Measurements from ENCODE around the gene XRCC4.

The XRCC4 gene

DNA sequence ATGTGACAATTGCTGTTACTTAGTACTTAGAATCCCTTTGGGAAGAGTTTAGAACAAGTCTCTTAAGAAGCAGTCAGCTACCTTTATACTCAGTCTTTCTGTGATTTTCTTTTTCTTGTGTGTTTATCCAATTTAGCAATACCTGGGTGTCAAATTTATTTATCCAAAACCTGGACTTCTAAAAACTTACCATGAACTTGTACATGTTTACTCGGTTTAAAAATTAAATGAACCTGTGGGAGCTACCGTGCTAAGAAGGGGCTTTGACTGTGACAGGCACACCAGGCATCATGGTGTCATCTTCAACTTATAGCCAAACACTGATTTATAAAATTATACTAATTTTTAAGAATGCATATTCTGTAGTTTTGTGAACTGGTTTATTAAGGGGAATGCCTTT is 96.5 kb downstream of the XRCC4 start:
- no peak overlapping the region for H3K27ac ChIP-seq (ENCODE audit: low read depth, low read length)
- no peak overlapping the region for H2BK5ac ChIP-seq (ENCODE audit: low read length)
- DNase-seq = no peak
- no peak overlapping the region for H2AK5ac ChIP-seq (ENCODE audit: low read length)
- no peak overlapping the region for H3K4me3 ChIP-seq (ENCODE audit: low read length)
- H3K79me1 ChIP-seq (ENCODE audit: low read length) = no peaks in the 10 kb centered on the region
- no peak overlapping the region for H3K4me2 ChIP-seq (ENCODE audit: low read length)
- H3K36me3 ChIP-seq (ENCODE audit: control insufficient read depth, insufficient read depth, low read length) = no peaks in the 10 kb centered on the region
- H3K9ac ChIP-seq (ENCODE audit: low read length) = no peak overlapping the region
- H3K27me3 ChIP-seq (ENCODE audit: insufficient read depth, low read length, poor library complexity) = no peaks in the 10 kb centered on the region
- no peak overlapping the region for H3K18ac ChIP-seq (ENCODE audit: low read length)
- H3K23ac ChIP-seq (ENCODE audit: low read length) = no peak overlapping the region
- no peak overlapping the region for H3K4ac ChIP-seq (ENCODE audit: low read depth, low read length)
- H2BK15ac ChIP-seq (replicated peaks; ENCODE audit: low read depth) = no peak overlapping the region
- no CpG with 5 or more reads among the region's 2 CpGs for WGBS (ENCODE audit: extremely low coverage, insufficient coverage, low lambda C conversion rate)
- no peak overlapping the region for H3K56ac ChIP-seq (ENCODE audit: low read length)
- no peaks in the 10 kb centered on the region for H3K79me2 ChIP-seq (ENCODE audit: control insufficient read depth, insufficient read depth, low read length)
- no peak overlapping the region for H4K8ac ChIP-seq (ENCODE audit: low read depth, low read length)
- H4K5ac ChIP-seq (ENCODE audit: low read length) = no peak overlapping the region
- peaks cover 2% of the 10 kb centered on the region for H3K4me1 ChIP-seq (ENCODE audit: control insufficient read depth, low read depth, low read length)
- no peak overlapping the region for H2BK120ac ChIP-seq (ENCODE audit: low read depth, low read length)

DNA sequence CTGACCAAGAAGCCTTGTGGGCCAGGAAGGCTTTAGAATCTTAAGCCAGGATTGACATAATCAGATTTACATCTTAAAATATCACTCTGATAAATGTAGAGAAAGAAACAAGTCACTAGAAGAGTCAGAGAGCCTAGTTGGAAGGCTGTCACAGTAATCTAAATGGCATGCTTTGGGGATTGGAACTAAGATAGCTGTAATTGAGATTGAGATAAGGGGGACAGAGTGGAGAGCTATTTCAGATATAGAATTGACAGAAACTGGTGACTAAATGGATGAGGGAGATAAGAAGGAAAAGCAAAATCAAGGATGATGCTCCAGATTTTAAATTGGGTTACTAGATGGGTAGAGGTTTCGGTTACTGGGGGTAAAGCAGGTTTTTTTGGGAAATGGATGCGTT is 100.5 kb downstream of the XRCC4 start:
- Histone ChIP-seq H3K27ac (ENCODE audit: low read depth, low read length) (no peak overlapping the region), H2BK15ac (replicated peaks; ENCODE audit: low read depth) (no peak overlapping the region), H4K8ac (ENCODE audit: low read depth, low read length) (no peak overlapping the region), H3K4me1 (ENCODE audit: control insufficient read depth, low read depth, low read length) (peaks cover 2% of the 10 kb centered on the region), H3K79me2 (ENCODE audit: control insufficient read depth, insufficient read depth, low read length) (no peaks in the 10 kb centered on the region), H2BK120ac (ENCODE audit: low read depth, low read length) (no peak overlapping the region), H3K4me3 (ENCODE audit: low read length) (no peak overlapping the region), H3K79me1 (ENCODE audit: low read length) (no peaks in the 10 kb centered on the region), H4K5ac (ENCODE audit: low read length) (no peak overlapping the region), H3K36me3 (ENCODE audit: control insufficient read depth, insufficient read depth, low read length) (no peaks in the 10 kb centered on the region), H3K27me3 (ENCODE audit: insufficient read depth, low read length, poor library complexity) (no peaks in the 10 kb centered on the region), H3K4me2 (ENCODE audit: low read length) (no peak overlapping the region), H2AK5ac (ENCODE audit: low read length) (no peak overlapping the region), H3K9ac (ENCODE audit: low read length) (no peak overlapping the region), H2BK5ac (ENCODE audit: low read length) (no peak overlapping the region), H3K23ac (ENCODE audit: low read length) (no peak overlapping the region), H3K4ac (ENCODE audit: low read depth, low read length) (no peak overlapping the region), H3K56ac (ENCODE audit: low read length) (no peak overlapping the region), H3K18ac (ENCODE audit: low read length) (no peak overlapping the region)
- WGBS (ENCODE audit: extremely low coverage, insufficient coverage, low lambda C conversion rate) = 100% methylated on average over 2 of the region's 2 CpGs
- peak; percentile 86 for DNase-seq

DNA sequence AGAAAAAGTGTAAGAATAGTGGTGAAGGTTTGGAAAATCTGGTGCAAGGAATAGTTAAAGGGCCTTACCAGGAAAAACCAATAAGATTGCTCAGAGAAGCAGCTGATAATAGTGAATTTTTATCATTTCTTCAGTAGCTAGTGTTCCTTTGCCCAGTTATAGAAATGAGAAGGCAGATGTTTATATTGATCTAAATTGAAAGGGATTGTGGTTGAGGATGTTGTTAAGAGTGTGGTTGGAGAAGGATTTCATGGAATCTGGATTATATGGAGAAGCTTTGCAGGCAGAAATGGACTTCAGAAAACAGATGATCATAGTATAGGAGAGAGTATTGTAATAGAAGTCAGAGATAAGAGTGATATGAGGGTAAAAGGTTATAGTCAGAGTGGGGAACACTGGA is 102.6 kb downstream of the XRCC4 start:
- peaks cover 2% of the 10 kb centered on the region for H3K4me1 ChIP-seq (ENCODE audit: control insufficient read depth, low read depth, low read length)
- H3K79me1 ChIP-seq (ENCODE audit: low read length) = no peaks in the 10 kb centered on the region
- no peak overlapping the region for H3K23ac ChIP-seq (ENCODE audit: low read length)
- no peak overlapping the region for H2BK120ac ChIP-seq (ENCODE audit: low read depth, low read length)
- H3K4me2 ChIP-seq (ENCODE audit: low read length) = no peak overlapping the region
- H3K27ac ChIP-seq (ENCODE audit: low read depth, low read length) = no peak overlapping the region
- no peak overlapping the region for H2BK15ac ChIP-seq (replicated peaks; ENCODE audit: low read depth)
- no peak overlapping the region for H2BK5ac ChIP-seq (ENCODE audit: low read length)
- H3K9ac ChIP-seq (ENCODE audit: low read length) = no peak overlapping the region
- no peak overlapping the region for H3K18ac ChIP-seq (ENCODE audit: low read length)
- no peak overlapping the region for H2AK5ac ChIP-seq (ENCODE audit: low read length)
- no peaks in the 10 kb centered on the region for H3K79me2 ChIP-seq (ENCODE audit: control insufficient read depth, insufficient read depth, low read length)
- no peak overlapping the region for H3K4me3 ChIP-seq (ENCODE audit: low read length)
- no peak overlapping the region for H4K8ac ChIP-seq (ENCODE audit: low read depth, low read length)
- no peak overlapping the region for H3K56ac ChIP-seq (ENCODE audit: low read length)
- no peak overlapping the region for H3K4ac ChIP-seq (ENCODE audit: low read depth, low read length)
- DNase-seq = no peak
- H3K36me3 ChIP-seq (ENCODE audit: control insufficient read depth, insufficient read depth, low read length) = no peaks in the 10 kb centered on the region
- no peak overlapping the region for H4K5ac ChIP-seq (ENCODE audit: low read length)
- no peaks in the 10 kb centered on the region for H3K27me3 ChIP-seq (ENCODE audit: insufficient read depth, low read length, poor library complexity)

DNA sequence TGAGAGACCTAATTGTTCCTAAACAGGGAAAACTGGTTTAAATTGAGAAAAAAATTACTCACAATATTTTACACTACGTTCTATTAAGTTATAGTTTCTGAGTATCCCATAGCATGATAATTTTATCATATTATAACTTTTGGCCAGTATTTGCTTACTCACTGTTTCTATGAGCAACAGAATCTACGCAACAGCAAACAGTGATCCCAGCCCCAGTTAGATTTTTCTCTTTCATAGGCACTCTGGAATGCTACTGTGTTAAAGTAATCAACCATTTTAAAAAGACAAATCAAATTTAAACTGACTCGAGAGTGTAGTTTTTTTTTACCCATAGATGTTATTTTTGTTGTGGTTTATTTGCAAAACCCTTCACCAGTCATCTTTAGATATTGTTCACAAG is 107.2 kb downstream of the XRCC4 start:
- no peak overlapping the region for H2AK5ac ChIP-seq (ENCODE audit: low read length)
- no peak overlapping the region for H2BK15ac ChIP-seq (replicated peaks; ENCODE audit: low read depth)
- WGBS (ENCODE audit: extremely low coverage, insufficient coverage, low lambda C conversion rate) = no CpG with 5 or more reads among the region's 3 CpGs
- no peak overlapping the region for H3K4me2 ChIP-seq (ENCODE audit: low read length)
- H2BK120ac ChIP-seq (ENCODE audit: low read depth, low read length) = no peak overlapping the region
- H3K9ac ChIP-seq (ENCODE audit: low read length) = no peak overlapping the region
- H4K8ac ChIP-seq (ENCODE audit: low read depth, low read length) = no peak overlapping the region
- no peaks in the 10 kb centered on the region for H3K27me3 ChIP-seq (ENCODE audit: insufficient read depth, low read length, poor library complexity)
- no peak overlapping the region for H3K4ac ChIP-seq (ENCODE audit: low read depth, low read length)
- DNase-seq = no peak
- H3K79me2 ChIP-seq (ENCODE audit: control insufficient read depth, insufficient read depth, low read length) = no peaks in the 10 kb centered on the region
- H3K23ac ChIP-seq (ENCODE audit: low read length) = no peak overlapping the region
- H3K18ac ChIP-seq (ENCODE audit: low read length) = no peak overlapping the region
- H3K36me3 ChIP-seq (ENCODE audit: control insufficient read depth, insufficient read depth, low read length) = no peaks in the 10 kb centered on the region
- H3K27ac ChIP-seq (ENCODE audit: low read depth, low read length) = no peak overlapping the region
- no peak overlapping the region for H3K56ac ChIP-seq (ENCODE audit: low read length)
- H3K4me3 ChIP-seq (ENCODE audit: low read length) = no peak overlapping the region
- no peaks in the 10 kb centered on the region for H3K79me1 ChIP-seq (ENCODE audit: low read length)
- H3K4me1 ChIP-seq (ENCODE audit: control insufficient read depth, low read depth, low read length) = no peaks in the 10 kb centered on the region
- no peak overlapping the region for H2BK5ac ChIP-seq (ENCODE audit: low read length)
- no peak overlapping the region for H4K5ac ChIP-seq (ENCODE audit: low read length)

DNA sequence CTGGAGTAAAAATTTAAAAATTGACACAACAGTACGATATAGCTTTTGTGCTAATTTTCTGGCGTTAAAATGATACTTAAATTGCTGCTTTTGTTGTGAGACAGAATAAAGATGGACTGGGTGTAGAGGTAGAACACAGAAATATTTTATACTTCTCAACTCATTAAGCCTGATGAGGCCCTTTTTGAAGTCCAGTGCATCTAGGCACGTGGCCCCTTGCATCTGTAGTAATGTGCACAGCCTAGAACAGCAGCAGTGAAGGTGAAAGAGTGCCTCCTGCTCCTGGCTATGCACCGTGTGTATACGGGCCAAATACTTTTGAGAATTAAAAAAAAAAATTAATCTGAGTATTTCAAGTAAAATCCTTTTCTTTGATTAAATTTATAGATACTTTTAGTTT is 115.6 kb downstream of the XRCC4 start:
- H3K4me3 ChIP-seq (ENCODE audit: low read length) = no peak overlapping the region
- no peak for DNase-seq
- no peaks in the 10 kb centered on the region for H3K36me3 ChIP-seq (ENCODE audit: control insufficient read depth, insufficient read depth, low read length)
- no peak overlapping the region for H3K56ac ChIP-seq (ENCODE audit: low read length)
- H3K79me2 ChIP-seq (ENCODE audit: control insufficient read depth, insufficient read depth, low read length) = no peaks in the 10 kb centered on the region
- H3K27ac ChIP-seq (ENCODE audit: low read depth, low read length) = no peak overlapping the region
- no peak overlapping the region for H4K5ac ChIP-seq (ENCODE audit: low read length)
- no peak overlapping the region for H3K18ac ChIP-seq (ENCODE audit: low read length)
- WGBS (ENCODE audit: extremely low coverage, insufficient coverage, low lambda C conversion rate) = no CpG with 5 or more reads among the region's 5 CpGs
- H2BK5ac ChIP-seq (ENCODE audit: low read length) = no peak overlapping the region
- H2BK120ac ChIP-seq (ENCODE audit: low read depth, low read length) = no peak overlapping the region
- no peak overlapping the region for H3K9ac ChIP-seq (ENCODE audit: low read length)
- no peak overlapping the region for H4K8ac ChIP-seq (ENCODE audit: low read depth, low read length)
- H3K79me1 ChIP-seq (ENCODE audit: low read length) = no peaks in the 10 kb centered on the region
- H3K23ac ChIP-seq (ENCODE audit: low read length) = no peak overlapping the region
- no peaks in the 10 kb centered on the region for H3K27me3 ChIP-seq (ENCODE audit: insufficient read depth, low read length, poor library complexity)
- no peak overlapping the region for H3K4me2 ChIP-seq (ENCODE audit: low read length)
- no peak overlapping the region for H2AK5ac ChIP-seq (ENCODE audit: low read length)
- no peak overlapping the region for H2BK15ac ChIP-seq (replicated peaks; ENCODE audit: low read depth)
- no peaks in the 10 kb centered on the region for H3K4me1 ChIP-seq (ENCODE audit: control insufficient read depth, low read depth, low read length)
- no peak overlapping the region for H3K4ac ChIP-seq (ENCODE audit: low read depth, low read length)

DNA sequence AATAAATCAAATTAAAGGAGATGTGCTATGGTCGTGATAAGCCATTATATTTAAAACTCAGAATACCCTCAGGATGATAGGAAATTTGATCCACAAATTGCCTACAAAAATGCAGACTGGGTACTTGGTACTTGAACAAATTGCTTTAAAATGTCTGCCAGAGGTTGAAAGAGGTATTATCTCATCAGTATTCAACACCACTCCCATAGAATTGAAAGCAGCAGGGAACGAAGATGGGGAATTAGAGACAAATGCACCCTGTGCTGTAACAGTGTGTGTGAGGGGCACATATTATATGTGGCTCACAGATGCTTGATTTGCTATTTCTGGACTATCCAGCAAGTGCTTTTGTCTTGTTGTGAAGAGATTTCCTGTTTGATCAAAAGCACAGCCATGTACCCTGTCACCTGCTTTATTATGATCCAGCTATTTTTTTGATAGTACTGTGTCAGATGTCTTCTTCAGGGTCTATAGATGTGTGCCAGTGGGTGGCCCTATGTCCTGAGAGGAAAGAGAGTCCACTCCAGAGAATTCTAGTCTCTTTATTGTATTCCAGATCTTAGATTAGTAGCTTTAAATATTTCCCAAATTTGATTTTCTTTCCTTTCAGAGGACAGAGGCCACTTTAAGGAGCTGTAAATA is 120.1 kb downstream of the XRCC4 start:
- H2BK15ac ChIP-seq (replicated peaks; ENCODE audit: low read depth) = no peak overlapping the region
- no peak overlapping the region for H2AK5ac ChIP-seq (ENCODE audit: low read length)
- H3K27ac ChIP-seq (ENCODE audit: low read depth, low read length) = no peak overlapping the region

More for the DNA sequence above, 120.1 kb downstream of the XRCC4 start:
- no peak overlapping the region for H3K4me3 ChIP-seq (ENCODE audit: low read length)
- H3K9ac ChIP-seq (ENCODE audit: low read length) = no peak overlapping the region
- H3K4me2 ChIP-seq (ENCODE audit: low read length) = no peak overlapping the region
- no peak overlapping the region for H2BK120ac ChIP-seq (ENCODE audit: low read depth, low read length)
- H3K18ac ChIP-seq (ENCODE audit: low read length) = no peak overlapping the region
- no peak overlapping the region for H3K4ac ChIP-seq (ENCODE audit: low read depth, low read length)
- no peak overlapping the region for H4K8ac ChIP-seq (ENCODE audit: low read depth, low read length)
- H3K79me1 ChIP-seq (ENCODE audit: low read length) = no peaks in the 10 kb centered on the region
- no peaks in the 10 kb centered on the region for H3K27me3 ChIP-seq (ENCODE audit: insufficient read depth, low read length, poor library complexity)
- H3K23ac ChIP-seq (ENCODE audit: low read length) = no peak overlapping the region
- no peak overlapping the region for H4K5ac ChIP-seq (ENCODE audit: low read length)
- no peaks in the 10 kb centered on the region for H3K79me2 ChIP-seq (ENCODE audit: control insufficient read depth, insufficient read depth, low read length)
- no peaks in the 10 kb centered on the region for H3K36me3 ChIP-seq (ENCODE audit: control insufficient read depth, insufficient read depth, low read length)
- no CpG with 5 or more reads among the region's 2 CpGs for WGBS (ENCODE audit: extremely low coverage, insufficient coverage, low lambda C conversion rate)
- H3K56ac ChIP-seq (ENCODE audit: low read length) = no peak overlapping the region
- no peak for DNase-seq
- H3K4me1 ChIP-seq (ENCODE audit: control insufficient read depth, low read depth, low read length) = no peaks in the 10 kb centered on the region
- no peak overlapping the region for H2BK5ac ChIP-seq (ENCODE audit: low read length)
